Measurements from ENCODE around the gene STAM. TPM values are rescaled to one million over a fixed set of nuclear protein-coding genes. Genes with fewer than 3 reads are reported as not detected.

STAM gene
- total RNA-seq, 1 donor from 2014 or later: 27.8 TPM

DNA sequence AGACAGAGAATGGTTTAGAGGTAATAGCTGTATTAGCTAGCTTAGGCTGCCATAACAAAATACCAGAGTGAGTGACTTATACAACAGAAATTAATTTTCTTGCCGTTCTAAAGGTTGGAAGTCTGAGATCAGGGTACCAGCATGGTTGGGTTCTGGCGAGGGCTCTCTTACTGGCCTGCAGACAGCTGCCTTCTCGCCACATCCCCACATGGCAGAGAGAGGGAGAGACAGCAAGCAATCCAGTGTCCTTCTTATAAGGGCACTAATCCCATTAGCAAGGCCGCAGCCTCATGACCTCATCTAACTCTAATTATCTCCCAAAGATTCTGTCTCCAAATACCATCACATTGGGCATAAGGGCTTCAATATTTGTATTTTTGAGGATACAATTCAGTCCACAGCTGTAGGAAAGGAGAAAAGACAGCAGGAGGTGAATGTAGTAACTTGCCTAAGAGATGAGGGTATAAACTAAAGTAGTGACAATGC lies 3.6 kb upstream of the STAM start:
- peaks cover 16% of the 10 kb centered on the region for H3K4me1 Mint-ChIP-seq (ENCODE audit: low read depth)
- H3K4me3 Mint-ChIP-seq (ENCODE audit: low read depth): no peak overlapping the region
- peaks cover 2% of the 10 kb centered on the region for H3K27me3 Mint-ChIP-seq
- H3K36me3 Mint-ChIP-seq (ENCODE audit: insufficient read depth): no peaks in the 10 kb centered on the region
- DNase-seq (ENCODE audit: low spot score, unreplicated experiment): no peak
- TF ChIP-seq, protein P1, sequence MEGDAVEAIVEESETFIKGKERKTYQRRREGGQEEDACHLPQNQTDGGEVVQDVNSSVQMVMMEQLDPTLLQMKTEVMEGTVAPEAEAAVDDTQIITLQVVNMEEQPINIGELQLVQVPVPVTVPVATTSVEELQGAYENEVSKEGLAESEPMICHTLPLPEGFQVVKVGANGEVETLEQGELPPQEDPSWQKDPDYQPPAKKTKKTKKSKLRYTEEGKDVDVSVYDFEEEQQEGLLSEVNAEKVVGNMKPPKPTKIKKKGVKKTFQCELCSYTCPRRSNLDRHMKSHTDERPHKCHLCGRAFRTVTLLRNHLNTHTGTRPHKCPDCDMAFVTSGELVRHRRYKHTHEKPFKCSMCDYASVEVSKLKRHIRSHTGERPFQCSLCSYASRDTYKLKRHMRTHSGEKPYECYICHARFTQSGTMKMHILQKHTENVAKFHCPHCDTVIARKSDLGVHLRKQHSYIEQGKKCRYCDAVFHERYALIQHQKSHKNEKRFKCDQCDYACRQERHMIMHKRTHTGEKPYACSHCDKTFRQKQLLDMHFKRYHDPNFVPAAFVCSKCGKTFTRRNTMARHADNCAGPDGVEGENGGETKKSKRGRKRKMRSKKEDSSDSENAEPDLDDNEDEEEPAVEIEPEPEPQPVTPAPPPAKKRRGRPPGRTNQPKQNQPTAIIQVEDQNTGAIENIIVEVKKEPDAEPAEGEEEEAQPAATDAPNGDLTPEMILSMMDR (IDR thresholded peaks at IDR 0.05; ENCODE audit: unreplicated experiment): no peak
- H3K27ac Mint-ChIP-seq: peak overlapping the region; percentile 41
- H3K9me3 Mint-ChIP-seq (ENCODE audit: low read depth): peaks cover 4% of the 10 kb centered on the region

DNA sequence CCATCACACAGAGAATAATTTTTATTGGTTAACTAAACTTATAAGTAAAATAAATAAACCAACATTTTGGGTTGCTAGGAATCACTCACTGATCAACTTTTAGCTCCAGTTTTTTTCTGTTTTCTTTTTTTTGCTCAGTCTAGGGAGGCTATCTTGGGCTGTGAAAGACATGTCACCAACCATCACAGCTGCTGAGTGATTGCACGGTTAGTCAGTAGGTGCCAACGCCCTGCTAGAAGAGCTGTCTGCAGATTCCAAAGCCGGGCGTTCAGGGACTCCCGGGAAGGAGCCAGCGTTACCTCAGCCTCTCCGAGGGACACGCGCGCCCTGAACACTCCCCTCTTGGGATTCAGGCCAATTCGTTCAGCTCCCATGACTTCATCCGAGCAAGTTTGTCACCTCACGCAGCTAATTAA lies 604 bp upstream of the STAM start:
- Mint-ChIP-seq H3K36me3 (ENCODE audit: insufficient read depth) (peaks cover 3% of the 10 kb centered on the region), H3K4me3 (ENCODE audit: low read depth) (peak overlapping the region; percentile 99), H3K9me3 (ENCODE audit: low read depth) (peaks cover 4% of the 10 kb centered on the region), H3K27me3 (peaks cover 1% of the 10 kb centered on the region), H3K27ac (peak overlapping the region; percentile 100), H3K4me1 (ENCODE audit: low read depth) (peaks cover 24% of the 10 kb centered on the region)
- TF ChIP-seq, protein P1 (IDR thresholded peaks at IDR 0.05; ENCODE audit: unreplicated experiment): no peak
- DNase-seq (ENCODE audit: low spot score, unreplicated experiment): peak; percentile 30

DNA sequence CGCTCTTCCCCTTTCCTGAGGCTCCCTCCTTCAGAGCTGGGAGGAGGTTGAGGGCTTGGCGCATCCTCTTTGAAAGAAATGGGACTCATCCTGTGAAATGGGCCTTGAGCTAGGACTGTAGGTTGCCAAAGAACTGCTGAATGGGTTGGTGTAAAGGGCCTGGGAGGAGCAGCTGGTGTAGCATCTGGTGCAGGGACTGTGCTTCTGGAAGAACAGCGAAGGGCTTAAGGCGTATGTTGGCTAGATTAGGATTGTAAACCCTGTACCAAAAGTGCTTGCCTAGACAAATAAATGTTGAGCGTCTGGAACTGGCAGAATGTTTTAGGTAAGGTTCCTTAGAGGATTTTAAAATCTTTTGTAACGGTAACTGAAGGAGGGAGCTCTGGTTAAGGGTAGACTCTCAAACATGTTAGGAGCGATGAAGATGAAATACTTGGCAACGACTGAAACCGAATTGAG lies 563 bp downstream of the STAM start:
- H3K27me3 Mint-ChIP-seq: no peaks in the 10 kb centered on the region
- TF ChIP-seq, protein P1 (IDR thresholded peaks at IDR 0.05; ENCODE audit: unreplicated experiment): no peak
- peaks cover 24% of the 10 kb centered on the region for H3K4me1 Mint-ChIP-seq (ENCODE audit: low read depth)
- peak overlapping the region; percentile 100 for H3K27ac Mint-ChIP-seq
- peak overlapping the region; percentile 99 for H3K4me3 Mint-ChIP-seq (ENCODE audit: low read depth)
- no peak for DNase-seq (ENCODE audit: low spot score, unreplicated experiment)
- peaks cover 3% of the 10 kb centered on the region for H3K36me3 Mint-ChIP-seq (ENCODE audit: insufficient read depth)
- H3K9me3 Mint-ChIP-seq (ENCODE audit: low read depth): peaks cover 4% of the 10 kb centered on the region

DNA sequence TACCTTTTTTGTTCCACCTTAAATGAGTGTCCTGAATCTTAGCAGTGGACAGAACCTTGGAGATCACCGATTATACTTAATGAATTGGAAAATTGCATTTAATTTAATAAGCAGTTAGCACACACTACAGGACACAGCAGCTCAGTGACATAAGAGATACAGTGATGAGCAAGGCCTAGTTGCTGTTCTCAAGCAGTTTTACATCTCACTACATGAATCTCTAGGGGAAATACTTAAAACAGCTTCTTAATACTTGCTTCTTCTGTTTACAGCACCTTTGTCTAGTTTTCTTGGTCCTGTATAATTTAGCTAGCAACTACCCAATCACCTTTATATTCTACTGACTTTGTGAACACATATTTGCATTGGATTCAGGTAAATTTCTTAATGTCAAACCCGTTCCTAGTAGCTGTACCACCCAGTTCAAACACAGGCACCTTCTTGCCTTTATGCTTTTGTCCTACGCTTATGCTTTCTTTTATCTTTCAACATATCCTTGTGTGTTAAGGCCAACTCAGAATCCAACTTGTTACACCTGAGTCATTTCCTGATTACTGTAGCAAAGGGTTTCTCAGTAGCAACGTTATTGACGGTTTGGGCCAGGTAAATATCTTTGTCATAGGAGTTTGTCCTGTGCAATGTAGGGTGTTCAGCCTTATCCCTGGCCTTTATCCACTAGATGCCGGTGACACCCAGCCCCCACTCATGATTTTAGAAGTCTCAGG lies 1.8 kb downstream of the STAM start:
- TF ChIP-seq, protein P1 (IDR thresholded peaks at IDR 0.05; ENCODE audit: unreplicated experiment): no peak
- Mint-ChIP-seq H3K27ac (peak overlapping the region; percentile 83), H3K4me3 (ENCODE audit: low read depth) (peak overlapping the region; percentile 99), H3K27me3 (no peaks in the 10 kb centered on the region), H3K9me3 (ENCODE audit: low read depth) (no peaks in the 10 kb centered on the region), H3K4me1 (ENCODE audit: low read depth) (peaks cover 27% of the 10 kb centered on the region), H3K36me3 (ENCODE audit: insufficient read depth) (peaks cover 4% of the 10 kb centered on the region)
- DNase-seq (ENCODE audit: low spot score, unreplicated experiment): no peak

DNA sequence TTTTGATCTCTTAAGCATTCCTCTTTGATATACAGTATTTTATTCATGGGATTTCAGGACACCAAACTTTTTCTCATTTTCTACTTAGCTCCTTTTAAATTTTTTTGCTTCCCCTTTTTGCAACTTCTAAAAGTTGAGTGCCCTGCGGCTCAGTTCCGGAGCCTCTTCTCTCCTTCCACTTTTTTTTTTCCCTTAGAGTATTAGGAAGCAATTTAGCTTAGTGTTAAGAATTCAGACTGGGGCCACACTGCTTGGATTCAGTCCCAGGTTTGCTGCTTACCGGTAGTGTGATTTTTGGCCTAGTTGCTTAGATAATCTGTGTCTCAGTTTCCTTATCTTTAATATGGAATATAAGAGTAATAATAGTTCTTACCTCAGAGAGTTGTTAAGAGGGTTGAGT lies 3.4 kb downstream of the STAM start:
- Mint-ChIP-seq H3K36me3 (ENCODE audit: insufficient read depth) (peaks cover 4% of the 10 kb centered on the region), H3K4me1 (ENCODE audit: low read depth) (peaks cover 30% of the 10 kb centered on the region), H3K9me3 (ENCODE audit: low read depth) (no peaks in the 10 kb centered on the region), H3K4me3 (ENCODE audit: low read depth) (no peak overlapping the region), H3K27ac (no peak overlapping the region), H3K27me3 (no peaks in the 10 kb centered on the region)
- DNase-seq (ENCODE audit: low spot score, unreplicated experiment): no peak
- TF ChIP-seq, protein P1 (IDR thresholded peaks at IDR 0.05; ENCODE audit: unreplicated experiment): no peak
